Hair follicular keratinocyte (primary cell): ENCODE results near the gene ZNF248. TPM values are rescaled to one million over a fixed set of nuclear protein-coding genes. Genes with fewer than 3 reads are reported as not detected.

ENCODE experiments used
- total RNA-seq: library from RNA; depleted of rRNA; stranded (reverse); fragments of >200 nt; gene quantifications from 2 replicates; pipeline ENCODE4 v1.2.3, GENCODE V29; 2015

ZNF248 gene
- 1.4 and 1.6 TPM in 2 replicates for total RNA-seq

DNA sequence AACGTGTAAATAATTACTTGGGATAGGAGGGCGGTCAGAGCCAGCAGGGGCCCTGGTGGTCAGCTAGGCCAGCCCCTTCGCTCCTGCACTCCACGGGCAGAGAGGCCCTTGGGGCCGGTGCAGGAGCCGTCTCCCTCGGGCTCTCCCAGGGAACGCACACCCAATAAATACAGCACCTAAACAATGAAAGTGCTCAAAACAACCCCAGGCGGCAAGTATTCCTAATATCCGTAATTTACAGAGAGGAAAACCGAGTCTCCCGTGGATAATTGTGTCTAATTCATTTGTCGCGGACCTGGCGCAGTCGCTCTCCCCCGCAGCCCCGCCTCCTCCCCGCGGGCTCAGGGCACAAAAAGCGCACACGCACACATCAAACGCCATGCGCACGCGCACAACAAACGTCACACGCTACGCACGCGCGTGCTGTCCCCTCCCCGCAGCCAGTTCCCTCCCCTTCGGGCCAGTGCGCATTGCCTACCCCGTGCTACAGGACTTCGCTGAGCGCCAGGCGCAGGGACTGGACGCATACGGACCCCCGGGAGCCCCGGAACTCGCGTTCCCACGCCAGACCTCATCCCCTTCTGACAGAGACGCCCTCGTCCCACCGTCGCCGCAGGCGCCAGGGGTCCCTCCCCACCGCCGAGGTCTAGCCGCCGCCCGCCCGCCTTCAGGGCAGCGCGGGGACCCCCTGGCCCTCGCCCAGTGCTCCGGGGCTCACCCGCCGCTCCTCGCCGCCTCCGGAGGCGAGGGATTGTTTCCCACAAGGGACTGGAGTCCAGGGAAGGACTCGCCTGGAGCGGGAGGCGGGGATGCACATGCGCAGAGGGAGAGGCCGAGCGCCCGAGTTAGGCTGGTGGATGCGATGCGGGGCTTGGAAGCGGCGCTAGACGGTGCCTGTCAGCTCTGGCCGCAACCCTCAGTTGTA is at the start of gene ZNF248:
Gene ZNF248 (minus strand): TSS at position 324 of the 925 bp plus-strand sequence. CDS start 1,300 bp downstream, outside the sequence.

Other genes starting within 250 kb of the ZNF248 start
- 3.2 and 4.9 TPM in 2 replicates for gene ZNF25, start 119.0 kb upstream of the ZNF248 start, total RNA-seq
- gene ZNF33A, start 153.1 kb upstream of the ZNF248 start, total RNA-seq = 9.1 and 14.3 TPM in 2 replicates
- 4.9 and 9.2 TPM in 2 replicates for gene ZNF37A, start 236.7 kb upstream of the ZNF248 start, total RNA-seq